MCF 10A (cell line): ENCODE measurements around the gene SUSD2. TPM values are rescaled to one million over a fixed set of nuclear protein-coding genes. Genes with fewer than 3 reads are reported as not detected.
A peak's percentile ranks its signal among the peaks of the same experiment; 100 is the strongest.

Experiments used
- BruUV-seq: library from RNA; stranded (reverse); fragments of 400-500 nt; replicated peaks from 2 replicates; lab custom pipeline; 2021; lab: Mats Ljungman, UMichigan
- CTCF ChIA-PET: fragments of 300-600 bp; sonication (Branson Sonifier 250); formaldehyde crosslinking; extraction: SDS; loops from one replicate; lab custom pipeline; 2021; ENCODE audit warnings: antibody characterized with exemption, inconsistent platforms; lab: Yijun Ruan, JAX
- POLR2A ChIA-PET: fragments of 300-600, 350-650 bp; sonication (Branson Sonifier 250); formaldehyde crosslinking; extraction: SDS; loops from one replicate; lab custom pipeline; 2020; ENCODE audit warnings: antibody characterized with exemption, inconsistent platforms; lab: Yijun Ruan, JAX
- DNase-seq: peaks from one replicate; pipeline ENCODE4 v3.0.0-alpha.2; 2018; ENCODE audit not compliant: unreplicated experiment
- H3K27ac Mint-ChIP-seq: one replicate; pipeline ENCODE4 v1.8.0; 2022; ENCODE audit warnings: mild to moderate bottlenecking, low read depth, mixed read lengths; ENCODE audit not compliant: unreplicated experiment
- H3K27me3 Mint-ChIP-seq: one replicate; pipeline ENCODE4 v1.8.0; 2022; ENCODE audit warnings: mixed read lengths; ENCODE audit not compliant: insufficient read depth, unreplicated experiment
- H3K36me3 Mint-ChIP-seq: one replicate; pipeline ENCODE4 v1.8.0; 2022; ENCODE audit warnings: mild to moderate bottlenecking, moderate library complexity, mixed read lengths; ENCODE audit not compliant: insufficient read depth, unreplicated experiment
- H3K4me1 Mint-ChIP-seq: one replicate; pipeline ENCODE4 v1.8.0; 2022; ENCODE audit warnings: mixed read lengths; ENCODE audit not compliant: insufficient read depth, unreplicated experiment
- H3K4me3 Mint-ChIP-seq: one replicate; pipeline ENCODE4 v1.8.0; 2022; ENCODE audit warnings: mild to moderate bottlenecking, moderate library complexity, mixed read lengths; ENCODE audit not compliant: unreplicated experiment
- H3K9me3 Mint-ChIP-seq: one replicate; pipeline ENCODE4 v1.8.0; 2022; ENCODE audit warnings: mixed read lengths; ENCODE audit not compliant: unreplicated experiment
- intact Hi-C: fragments of 100-400 bp; cut with micrococcal nuclease; formaldehyde crosslinking; loops from 2 replicates; pipeline ENCODE4 v1.14.1; 2022
- total RNA-seq: library from RNA; stranded (reverse); gene quantifications from 2 replicates; pipeline ENCODE4 v1.2.3, GENCODE V29; 2022
- TF ChIP-seq, protein P1 (sequence below): fragments of 200-600 bp; IDR thresholded peaks from one replicate; pipeline ENCODE4 v1.8.0; 2022; ENCODE audit warnings: antibody characterized with exemption, mild to moderate bottlenecking; ENCODE audit not compliant: unreplicated experiment

Gene SUSD2
- total RNA-seq, 1 experiment from 2014 or later, result 32.8 TPM

DNA sequence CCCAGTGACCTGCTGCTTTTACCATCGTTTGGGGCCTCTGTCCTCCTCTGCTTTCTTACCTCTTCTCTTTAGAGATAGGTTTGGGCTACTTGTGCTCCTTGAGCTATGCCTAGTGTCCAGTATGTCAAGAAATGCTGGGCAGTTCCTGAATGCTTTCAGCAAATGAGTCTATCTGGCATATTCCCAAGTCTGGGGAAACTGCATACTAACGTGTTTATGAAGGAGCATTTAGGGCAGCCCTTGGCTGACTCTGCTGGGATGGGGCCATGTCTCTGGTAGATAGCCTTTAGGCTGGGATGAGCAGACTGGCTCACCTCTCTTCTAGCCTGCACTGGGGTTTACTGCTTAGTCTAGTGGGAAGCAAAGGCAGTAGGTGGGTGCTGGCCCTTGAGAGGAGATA lies 43.7 kb upstream of the SUSD2 start:
- TF ChIP-seq, protein P1, sequence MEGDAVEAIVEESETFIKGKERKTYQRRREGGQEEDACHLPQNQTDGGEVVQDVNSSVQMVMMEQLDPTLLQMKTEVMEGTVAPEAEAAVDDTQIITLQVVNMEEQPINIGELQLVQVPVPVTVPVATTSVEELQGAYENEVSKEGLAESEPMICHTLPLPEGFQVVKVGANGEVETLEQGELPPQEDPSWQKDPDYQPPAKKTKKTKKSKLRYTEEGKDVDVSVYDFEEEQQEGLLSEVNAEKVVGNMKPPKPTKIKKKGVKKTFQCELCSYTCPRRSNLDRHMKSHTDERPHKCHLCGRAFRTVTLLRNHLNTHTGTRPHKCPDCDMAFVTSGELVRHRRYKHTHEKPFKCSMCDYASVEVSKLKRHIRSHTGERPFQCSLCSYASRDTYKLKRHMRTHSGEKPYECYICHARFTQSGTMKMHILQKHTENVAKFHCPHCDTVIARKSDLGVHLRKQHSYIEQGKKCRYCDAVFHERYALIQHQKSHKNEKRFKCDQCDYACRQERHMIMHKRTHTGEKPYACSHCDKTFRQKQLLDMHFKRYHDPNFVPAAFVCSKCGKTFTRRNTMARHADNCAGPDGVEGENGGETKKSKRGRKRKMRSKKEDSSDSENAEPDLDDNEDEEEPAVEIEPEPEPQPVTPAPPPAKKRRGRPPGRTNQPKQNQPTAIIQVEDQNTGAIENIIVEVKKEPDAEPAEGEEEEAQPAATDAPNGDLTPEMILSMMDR, result no peak
- no peak for DNase-seq
- CTCF ChIA-PET, result interaction anchor here (1.0 kb wide), 1 partner anchor 17 kb away, joined by 4 read pairs; no protein-coding TSS in a partner anchor
- Mint-ChIP-seq H3K4me3 (no peak overlapping the region), H3K9me3 (no peaks in the 10 kb centered on the region), H3K27me3 (no peaks in the 10 kb centered on the region), H3K36me3 (peaks cover 33% of the 10 kb centered on the region), H3K4me1 (no peaks in the 10 kb centered on the region), H3K27ac (no peak overlapping the region)
- no TSS peak for BruUV-seq
- POLR2A ChIA-PET, result no interaction called here
- intact Hi-C loops, result no loop called here

DNA sequence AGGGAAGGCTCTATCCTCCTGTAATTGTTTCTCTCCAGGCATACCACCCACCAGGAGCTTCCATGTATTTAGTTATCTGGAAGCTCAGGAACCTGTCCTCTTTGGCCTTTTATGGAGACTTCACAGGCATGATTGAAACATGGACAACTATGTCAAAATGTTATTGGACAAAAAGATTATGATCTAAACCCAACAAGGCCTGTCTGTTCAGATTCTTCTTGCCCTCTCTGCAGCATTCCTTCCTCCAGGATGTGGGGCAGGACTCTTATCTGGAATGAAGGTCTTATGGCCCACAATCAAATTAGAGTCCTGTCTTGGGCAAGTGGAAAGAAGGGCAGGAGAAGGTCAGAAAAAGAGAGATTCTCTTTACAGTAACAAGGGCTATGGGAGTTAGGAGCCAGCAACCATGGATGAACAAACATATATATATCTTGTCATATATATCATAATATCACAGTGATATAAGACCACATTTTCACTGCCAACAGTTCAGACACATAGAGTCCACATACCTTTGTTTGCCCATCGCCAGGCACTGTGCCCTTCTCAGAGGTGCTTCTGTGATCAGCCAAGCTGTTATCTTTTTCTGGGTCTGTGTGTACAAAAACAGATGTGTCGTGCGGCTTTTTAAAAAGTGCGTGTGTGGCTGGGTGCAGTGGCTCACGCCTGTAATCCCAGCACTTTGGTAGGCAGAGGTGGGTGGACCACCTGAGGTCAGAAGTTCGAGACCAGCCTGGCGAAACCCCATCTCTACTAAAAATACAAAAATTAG lies 42.5 kb upstream of the SUSD2 start:
- Mint-ChIP-seq H3K36me3 (peaks cover 30% of the 10 kb centered on the region), H3K4me1 (no peaks in the 10 kb centered on the region), H3K4me3 (no peak overlapping the region), H3K27me3 (no peaks in the 10 kb centered on the region), H3K27ac (peak overlapping the region; percentile 70), H3K9me3 (no peaks in the 10 kb centered on the region)
- TF ChIP-seq, protein P1, result no peak
- intact Hi-C loops, result no loop called here
- ChIA-PET POLR2A (no interaction called here), CTCF (interaction anchor here (0.5 to 2.3 kb wide), 2 partner anchors 16 to 53 kb away, joined by 3 to 6 read pairs; no protein-coding TSS in a partner anchor)
- BruUV-seq, result no TSS peak
- DNase-seq, result no peak

DNA sequence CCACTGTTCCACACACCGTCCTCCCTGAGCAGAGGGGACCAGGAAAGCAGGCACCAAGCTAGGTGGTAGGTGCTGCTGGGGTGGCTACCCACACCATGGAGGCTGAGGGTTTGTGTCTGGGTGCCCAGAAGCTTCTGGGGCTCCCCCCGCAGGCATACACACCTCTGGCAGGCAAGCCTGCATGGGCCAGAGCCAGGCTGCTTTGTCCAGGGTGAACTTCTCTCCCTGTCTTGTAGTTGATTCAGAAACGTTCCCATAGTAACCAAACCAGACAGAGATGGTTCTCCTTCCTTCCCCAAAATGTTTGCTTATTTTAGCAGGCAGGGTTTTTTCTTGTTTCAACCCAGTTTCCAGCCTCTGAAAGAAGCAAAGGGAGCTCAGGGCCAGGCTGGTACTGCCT lies 40.9 kb upstream of the SUSD2 start:
- BruUV-seq, result no TSS peak

DNA sequence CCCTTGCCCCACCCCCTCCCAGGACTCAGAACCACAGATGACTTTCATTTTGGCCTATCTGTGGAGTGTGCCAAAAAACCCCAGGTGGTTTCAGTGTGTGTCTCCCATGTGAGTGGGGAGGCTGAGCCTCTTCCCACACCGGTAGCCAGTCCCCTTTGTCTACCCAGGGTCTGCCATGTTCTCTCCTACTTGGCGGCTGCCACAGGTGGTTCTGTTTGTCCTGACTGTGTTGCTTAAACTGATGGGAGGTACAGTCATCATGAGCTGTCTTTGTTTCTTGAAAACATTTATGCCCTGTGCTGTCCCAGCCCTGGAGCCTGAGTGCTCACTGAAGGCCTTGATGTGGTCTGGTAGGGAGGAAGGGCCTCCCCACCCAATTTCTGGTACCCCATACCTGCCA lies 39.7 kb upstream of the SUSD2 start:
- ChIA-PET CTCF (interaction anchor here (0.6 to 2.3 kb wide), 3 partner anchors 13 to 82 kb away, joined by 3 to 6 read pairs (median 4); no protein-coding TSS in a partner anchor), POLR2A (no interaction called here)
- TF ChIP-seq, protein P1, result no peak
- DNase-seq, result peak; percentile 50
- no peak overlapping the region for H3K4me3 Mint-ChIP-seq
- BruUV-seq, result no TSS peak
- intact Hi-C loops, result no loop called here
- H3K9me3 Mint-ChIP-seq, result no peaks in the 10 kb centered on the region
- H3K27ac Mint-ChIP-seq, result peak overlapping the region; percentile 57
- H3K36me3 Mint-ChIP-seq, result peaks cover 7% of the 10 kb centered on the region
- H3K4me1 Mint-ChIP-seq, result peaks cover 17% of the 10 kb centered on the region
- no peaks in the 10 kb centered on the region for H3K27me3 Mint-ChIP-seq

More for the DNA sequence above, 40.9 kb upstream of the SUSD2 start:
- POLR2A ChIA-PET, result no interaction called here
- no peaks in the 10 kb centered on the region for H3K27me3 Mint-ChIP-seq
- CTCF ChIA-PET, result interaction anchor here (1.0 to 2.3 kb wide), 2 partner anchors 15 to 21 kb away, joined by 4 to 6 read pairs; no protein-coding TSS in a partner anchor
- TF ChIP-seq, protein P1, result no peak
- peak overlapping the region; percentile 70 for H3K27ac Mint-ChIP-seq
- intact Hi-C loops, result no loop called here
- DNase-seq, result no peak
- no peak overlapping the region for H3K4me3 Mint-ChIP-seq
- peaks cover 15% of the 10 kb centered on the region for H3K36me3 Mint-ChIP-seq
- peaks cover 7% of the 10 kb centered on the region for H3K4me1 Mint-ChIP-seq
- no peaks in the 10 kb centered on the region for H3K9me3 Mint-ChIP-seq
